Activated CD4-positive, alpha-beta T cell treated with anti-CD3 and anti-CD28 coated beads, Interleukin-2, amount 50 U/mL, for 48 hours (primary cell): Measurements from ENCODE around the gene C1orf115.
"Not testable (repeated sequence)": the region's sequence is repeated elsewhere in the genome, so short reads cannot be mapped to it uniquely, and the experiment has no call there.

Source experiments
- DNase-seq, 2 experiments: peaks; one replicate each; pipeline ENCODE4 v3.0.0-alpha.2; 2020

C1orf115 gene

GRCh38 chr1:220690140-220691052 is at the start of gene C1orf115:
Gene C1orf115, plus strand, starts transcription at chr1:220690363. Its CDS starts 40 bp downstream, at chr1:220690403.
- peak; percentile 78 to 82 for DNase-seq

- no peak for DNase-seq
These were observed 47.9 kb upstream of the C1orf115 start for GRCh38 chr1:220642285-220642684.

- DNase-seq, result no peak
These were observed 37.2 kb upstream of the C1orf115 start for GRCh38 chr1:220652995-220653394.

GRCh38 chr1:220655509-220655908 is 34.7 kb upstream of the C1orf115 start:
- DNase-seq, result no peak

- DNase-seq, result no peak
These were observed 34.0 kb upstream of the C1orf115 start for GRCh38 chr1:220655961-220656740.

- DNase-seq, result no peak
These were observed 23.8 kb upstream of the C1orf115 start for GRCh38 chr1:220666349-220666748.

GRCh38 chr1:220669005-220669404 is 21.2 kb upstream of the C1orf115 start:
- DNase-seq, result no peak

- no peak for DNase-seq
These were observed 19.8 kb upstream of the C1orf115 start for GRCh38 chr1:220670365-220670764.

GRCh38 chr1:220673921-220674320 is 16.2 kb upstream of the C1orf115 start:
- no peak for DNase-seq

GRCh38 chr1:220677251-220677650 is 12.9 kb upstream of the C1orf115 start:
- no peak for DNase-seq

GRCh38 chr1:220680085-220680687 is 10.0 kb upstream of the C1orf115 start:
- peak in 1 of 2 experiments; percentile 3 for DNase-seq

GRCh38 chr1:220681220-220681880 is 8.8 kb upstream of the C1orf115 start:
- DNase-seq, result no peak

GRCh38 chr1:220682901-220683576 is 7.1 kb upstream of the C1orf115 start:
- DNase-seq, result no peak

GRCh38 chr1:220683716-220684115 is 6.4 kb upstream of the C1orf115 start:
- not testable (repeated sequence) for DNase-seq

GRCh38 chr1:220684890-220685289 is 5.3 kb upstream of the C1orf115 start:
- no peak for DNase-seq

GRCh38 chr1:220685879-220686278 is 4.3 kb upstream of the C1orf115 start:
- no peak for DNase-seq

- DNase-seq, result no peak
These were observed 2.4 kb upstream of the C1orf115 start for GRCh38 chr1:220687809-220688208.

- no peak for DNase-seq
These were observed 497 bp upstream of the C1orf115 start for GRCh38 chr1:220689666-220690065.

GRCh38 chr1:220691053-220691684 is 1.0 kb downstream of the C1orf115 start:
- DNase-seq, result no peak

- no peak for DNase-seq
These were observed 2.5 kb downstream of the C1orf115 start for GRCh38 chr1:220692436-220693228.

GRCh38 chr1:220694866-220695382 is 4.8 kb downstream of the C1orf115 start:
- DNase-seq, result no peak
